ENCODE results near the gene BECN2. TPM values are rescaled to one million over a fixed set of nuclear protein-coding genes. Genes with fewer than 3 reads are reported as not detected.

Gene BECN2
- total and polyA plus RNA-seq, 2 experiments from 2014 or later, result not detected

DNA sequence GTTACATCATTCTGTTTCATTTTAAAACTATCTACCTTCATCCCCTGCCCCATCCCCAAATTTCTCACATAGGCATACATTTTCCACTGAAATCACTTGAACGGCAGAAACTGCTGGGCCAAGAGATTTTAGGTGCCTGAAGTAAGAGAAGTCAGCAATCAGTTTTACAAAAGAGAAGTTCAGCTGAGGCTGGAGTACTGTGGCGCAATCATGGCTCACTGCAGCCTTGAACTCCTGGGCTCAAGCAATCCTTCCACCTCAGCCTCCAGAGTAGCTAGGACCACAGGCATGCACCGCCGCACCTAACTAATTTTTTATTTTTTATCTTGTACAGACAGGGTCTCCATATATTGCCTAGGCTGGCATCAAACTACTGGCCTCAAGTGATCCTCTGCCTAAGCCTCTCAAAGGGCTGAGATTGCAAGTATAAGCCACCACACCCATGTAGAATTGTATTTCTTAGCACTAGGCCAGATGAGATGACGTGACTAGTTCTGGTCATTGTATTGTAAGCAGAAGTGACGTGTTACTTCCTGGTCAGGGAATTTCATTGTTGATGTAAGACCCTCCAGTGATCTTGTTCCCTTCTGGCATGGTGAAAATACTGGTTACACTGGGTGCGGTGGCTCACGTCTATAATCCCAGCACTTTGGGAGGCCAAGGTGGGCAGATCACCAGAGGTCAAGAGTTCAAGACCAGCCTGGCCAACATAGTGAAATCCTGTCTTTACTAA, 7.1 kb downstream of the BECN2 start:
- Histone ChIP-seq H4K20me1 (ENCODE audit: insufficient read depth, poor library complexity, severe bottlenecking) (no peaks in the 10 kb centered on the region), H3K4me1 (ENCODE audit: insufficient read depth) (no peaks in the 10 kb centered on the region), H2AFZ (no peak overlapping the region), H3K27me3 (no peaks in the 10 kb centered on the region), H3K36me3 (replicated peaks; ENCODE audit: insufficient read depth, low read depth) (no peaks in the 10 kb centered on the region), H3K4me2 (no peak overlapping the region), H3K27ac (no peak overlapping the region), H3K9me3 (ENCODE audit: low read depth) (no peaks in the 10 kb centered on the region), H3K79me2 (no peaks in the 10 kb centered on the region), H3K9me2 (replicated peaks; ENCODE audit: insufficient read depth) (no peaks in the 10 kb centered on the region), H3K4me3 (no peak overlapping the region)
- no peak for DNase-seq (ENCODE audit: low spot score)
- TF ChIP-seq, protein P1, sequence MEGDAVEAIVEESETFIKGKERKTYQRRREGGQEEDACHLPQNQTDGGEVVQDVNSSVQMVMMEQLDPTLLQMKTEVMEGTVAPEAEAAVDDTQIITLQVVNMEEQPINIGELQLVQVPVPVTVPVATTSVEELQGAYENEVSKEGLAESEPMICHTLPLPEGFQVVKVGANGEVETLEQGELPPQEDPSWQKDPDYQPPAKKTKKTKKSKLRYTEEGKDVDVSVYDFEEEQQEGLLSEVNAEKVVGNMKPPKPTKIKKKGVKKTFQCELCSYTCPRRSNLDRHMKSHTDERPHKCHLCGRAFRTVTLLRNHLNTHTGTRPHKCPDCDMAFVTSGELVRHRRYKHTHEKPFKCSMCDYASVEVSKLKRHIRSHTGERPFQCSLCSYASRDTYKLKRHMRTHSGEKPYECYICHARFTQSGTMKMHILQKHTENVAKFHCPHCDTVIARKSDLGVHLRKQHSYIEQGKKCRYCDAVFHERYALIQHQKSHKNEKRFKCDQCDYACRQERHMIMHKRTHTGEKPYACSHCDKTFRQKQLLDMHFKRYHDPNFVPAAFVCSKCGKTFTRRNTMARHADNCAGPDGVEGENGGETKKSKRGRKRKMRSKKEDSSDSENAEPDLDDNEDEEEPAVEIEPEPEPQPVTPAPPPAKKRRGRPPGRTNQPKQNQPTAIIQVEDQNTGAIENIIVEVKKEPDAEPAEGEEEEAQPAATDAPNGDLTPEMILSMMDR (IDR thresholded peaks at IDR 0.05; ENCODE audit: poor library complexity), result no peak
- 91% methylated on average over 8 of the region's 8 CpGs for WGBS (ENCODE audit: low lambda C conversion rate, missing lambda C conversion rate)

DNA sequence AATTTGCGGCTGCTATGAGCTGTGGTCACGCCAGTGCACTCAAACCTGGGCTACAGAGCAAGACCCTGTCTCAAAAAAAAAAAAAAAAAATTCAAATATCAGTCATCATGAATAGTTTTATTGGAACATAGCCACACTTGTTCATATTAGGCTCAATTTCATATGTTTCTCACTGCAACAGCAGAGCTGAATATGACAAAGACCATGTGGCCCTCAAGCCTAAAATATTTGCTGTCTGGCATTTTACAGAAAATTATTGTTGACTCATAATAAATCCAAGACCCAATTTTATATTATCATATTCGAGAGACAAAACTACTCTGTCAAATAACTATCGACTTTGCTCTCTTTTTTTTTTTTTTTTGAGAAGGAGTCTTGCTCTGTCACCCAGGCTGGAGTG, 11.0 kb downstream of the BECN2 start:
- no peaks in the 10 kb centered on the region for H3K27me3 ChIP-seq
- H3K9me3 ChIP-seq (ENCODE audit: low read depth), result no peaks in the 10 kb centered on the region
- H3K36me3 ChIP-seq (replicated peaks; ENCODE audit: insufficient read depth, low read depth), result no peaks in the 10 kb centered on the region
- H3K27ac ChIP-seq, result no peak overlapping the region
- no peak overlapping the region for H2AFZ ChIP-seq
- no peaks in the 10 kb centered on the region for H3K9me2 ChIP-seq (replicated peaks; ENCODE audit: insufficient read depth)
- TF ChIP-seq EZH2 (IDR thresholded peaks at IDR 0.05; ENCODE audit: borderline replicate concordance) (no peak), EZH2phosphoT487 (IDR thresholded peaks at IDR 0.05; ENCODE audit: low read depth, severe bottlenecking, unreplicated experiment) (no peak)
- TF ChIP-seq, protein P1 (IDR thresholded peaks at IDR 0.05; ENCODE audit: poor library complexity), result no peak
- DNase-seq (ENCODE audit: low spot score), result no peak
- no peaks in the 10 kb centered on the region for H4K20me1 ChIP-seq (ENCODE audit: insufficient read depth, poor library complexity, severe bottlenecking)
- peaks cover 8% of the 10 kb centered on the region for H3K4me1 ChIP-seq (ENCODE audit: insufficient read depth)
- no peak overlapping the region for H3K4me3 ChIP-seq
- no peak overlapping the region for H3K4me2 ChIP-seq
- WGBS (ENCODE audit: low lambda C conversion rate, missing lambda C conversion rate), result 47% methylated on average over 4 of the region's 4 CpGs
- H3K79me2 ChIP-seq, result no peaks in the 10 kb centered on the region

DNA sequence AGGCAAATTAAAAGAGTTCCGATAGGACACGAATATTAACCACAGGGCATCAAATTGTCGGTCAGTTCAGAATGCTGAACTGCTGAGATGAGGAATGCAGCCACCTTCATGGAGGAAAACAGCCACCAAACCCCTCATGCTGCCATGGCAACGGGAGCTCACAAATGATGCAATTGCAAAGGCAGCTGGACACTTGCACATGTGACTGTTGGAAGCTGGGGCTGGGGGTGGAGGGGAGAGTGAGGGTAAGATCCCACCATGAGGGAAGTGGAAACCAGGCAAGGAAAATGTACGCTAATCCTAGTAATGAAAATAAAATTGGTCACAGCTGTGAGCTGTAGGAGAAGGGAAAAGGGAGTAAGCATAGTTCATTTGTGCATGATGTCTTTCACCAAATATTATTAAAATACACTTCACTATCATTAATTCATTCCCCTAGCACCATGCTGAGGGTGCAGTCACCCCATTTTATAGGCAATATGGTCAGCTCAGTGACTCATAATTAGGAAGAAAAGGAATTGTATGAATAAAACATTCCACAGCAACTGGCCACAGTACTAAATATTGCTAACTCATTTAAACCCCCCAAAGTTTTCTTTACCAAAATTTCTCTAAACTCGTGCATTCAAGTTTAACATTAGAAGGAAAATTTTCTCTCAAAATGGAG, 15.3 kb downstream of the BECN2 start:
- Histone ChIP-seq H2AFZ (no peak overlapping the region), H4K20me1 (ENCODE audit: insufficient read depth, poor library complexity, severe bottlenecking) (no peaks in the 10 kb centered on the region), H3K4me1 (ENCODE audit: insufficient read depth) (peaks cover 8% of the 10 kb centered on the region), H3K27ac (no peak overlapping the region), H3K27me3 (no peaks in the 10 kb centered on the region), H3K4me2 (no peak overlapping the region), H3K9me2 (replicated peaks; ENCODE audit: insufficient read depth) (no peaks in the 10 kb centered on the region), H3K4me3 (no peak overlapping the region), H3K36me3 (replicated peaks; ENCODE audit: insufficient read depth, low read depth) (no peaks in the 10 kb centered on the region), H3K9me3 (ENCODE audit: low read depth) (no peaks in the 10 kb centered on the region), H3K79me2 (no peaks in the 10 kb centered on the region)
- TF ChIP-seq, protein P1 (IDR thresholded peaks at IDR 0.05; ENCODE audit: poor library complexity), result no peak
- TF ChIP-seq EZH2phosphoT487 (IDR thresholded peaks at IDR 0.05; ENCODE audit: low read depth, severe bottlenecking, unreplicated experiment) (no peak), EZH2 (IDR thresholded peaks at IDR 0.05; ENCODE audit: borderline replicate concordance) (no peak)
- WGBS (ENCODE audit: low lambda C conversion rate, missing lambda C conversion rate), result 50% methylated on average over 6 of the region's 6 CpGs
- peak; percentile 53 for DNase-seq (ENCODE audit: low spot score)
